ENCODE data around the gene TRPC6.
A peak's percentile ranks its signal among the peaks of the same experiment; 100 is the strongest.
"Not testable (repeated sequence)": the region's sequence is repeated elsewhere in the genome, so short reads cannot be mapped to it uniquely, and the experiment has no call there.

The TRPC6 gene

DNA sequence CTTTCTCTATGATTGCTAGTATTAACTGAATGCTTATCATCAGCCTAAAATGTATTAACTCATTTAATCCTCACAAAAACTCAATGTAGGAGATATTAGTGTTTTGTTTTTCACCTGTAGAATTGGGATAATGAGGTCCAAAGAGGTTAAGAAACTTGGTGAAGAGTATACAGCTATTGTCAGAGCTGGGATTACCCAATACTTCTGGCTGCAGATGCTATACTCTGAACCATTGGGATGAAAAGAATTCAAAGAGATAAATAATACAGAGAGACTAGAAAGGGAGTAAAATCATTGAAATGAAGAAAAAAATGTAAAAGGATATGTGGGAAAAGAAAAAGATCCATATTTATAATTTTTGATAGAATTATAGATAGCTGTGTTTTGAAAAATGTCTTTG is 137.1 kb downstream of the TRPC6 start:
- no peak for DNase-seq

DNA sequence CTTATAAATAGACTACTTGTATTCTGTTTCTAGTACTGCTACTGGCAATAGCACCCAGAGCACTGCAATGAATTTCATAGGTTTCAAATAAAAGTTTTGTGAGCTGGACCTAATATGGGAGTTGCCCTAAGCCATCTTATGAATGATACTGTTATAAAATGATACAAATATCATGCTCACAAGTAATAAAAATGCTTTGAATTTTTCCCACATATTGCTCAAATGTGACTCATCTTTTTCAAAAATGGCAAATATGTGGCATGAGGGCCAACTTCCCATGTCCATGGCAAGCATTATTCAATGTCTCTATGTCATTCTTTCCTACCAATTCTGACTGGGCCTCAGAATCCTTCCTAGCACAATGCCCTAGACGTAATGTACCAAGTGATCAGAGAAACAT is 137.6 kb downstream of the TRPC6 start:
- no peak for DNase-seq

DNA sequence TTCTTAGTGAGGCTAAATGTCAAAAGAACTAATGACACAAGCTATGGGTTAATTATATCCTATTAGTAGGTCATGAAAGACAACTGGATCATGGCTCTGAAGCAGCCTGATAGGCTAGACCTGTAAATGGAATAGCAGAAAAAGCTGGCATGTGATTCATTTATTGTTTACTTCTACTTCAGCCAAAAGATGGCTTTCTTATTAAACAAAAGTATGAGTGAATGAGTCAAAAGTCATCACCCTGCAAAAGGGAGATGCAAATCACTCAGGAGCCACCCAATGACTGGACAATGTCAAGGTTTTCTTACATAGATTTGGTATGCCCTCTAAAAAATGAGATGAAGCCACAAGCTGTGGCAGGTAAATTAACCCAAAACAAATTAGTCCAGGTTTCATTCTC is 138.0 kb downstream of the TRPC6 start:
- DNase-seq: no peak

DNA sequence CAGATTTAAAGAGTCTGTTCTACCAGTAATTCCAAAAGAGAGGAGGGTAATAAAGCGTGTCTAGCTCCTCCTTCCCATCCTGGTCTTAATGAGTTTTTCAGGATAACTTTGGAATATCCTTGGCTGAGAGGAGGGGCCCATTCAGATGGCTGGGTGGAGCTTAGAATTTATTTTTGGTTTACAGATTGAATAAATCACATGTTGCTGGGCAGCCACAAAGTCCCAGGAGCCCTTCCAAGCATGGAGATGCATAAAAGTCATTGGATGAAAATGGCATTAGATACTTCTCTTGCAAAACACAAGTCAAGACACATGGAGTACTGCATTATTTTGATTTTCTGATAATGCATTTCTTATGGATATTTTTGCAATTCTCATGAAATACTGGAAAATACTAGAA is 139.0 kb downstream of the TRPC6 start:
- no peak for DNase-seq

DNA sequence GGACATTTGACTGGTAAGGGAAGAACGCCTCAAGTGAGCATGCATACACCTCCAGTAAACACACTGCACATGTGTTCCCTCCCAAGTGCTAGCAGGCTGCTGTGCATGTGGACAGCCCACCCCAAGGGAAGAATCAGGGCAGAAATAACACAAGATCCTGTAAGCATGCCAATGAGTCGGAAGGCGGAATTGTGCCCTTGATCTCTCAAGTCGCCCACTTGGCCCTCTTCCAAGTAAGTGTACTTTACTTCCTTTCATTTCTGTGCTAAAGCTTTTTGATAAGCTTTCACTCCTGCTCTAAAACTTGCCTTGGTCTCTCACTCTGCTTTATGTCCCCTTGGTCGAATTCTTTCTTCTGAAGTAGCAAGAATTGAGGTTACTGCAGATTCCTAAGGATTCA is 139.6 kb downstream of the TRPC6 start:
- no peak for DNase-seq

DNA sequence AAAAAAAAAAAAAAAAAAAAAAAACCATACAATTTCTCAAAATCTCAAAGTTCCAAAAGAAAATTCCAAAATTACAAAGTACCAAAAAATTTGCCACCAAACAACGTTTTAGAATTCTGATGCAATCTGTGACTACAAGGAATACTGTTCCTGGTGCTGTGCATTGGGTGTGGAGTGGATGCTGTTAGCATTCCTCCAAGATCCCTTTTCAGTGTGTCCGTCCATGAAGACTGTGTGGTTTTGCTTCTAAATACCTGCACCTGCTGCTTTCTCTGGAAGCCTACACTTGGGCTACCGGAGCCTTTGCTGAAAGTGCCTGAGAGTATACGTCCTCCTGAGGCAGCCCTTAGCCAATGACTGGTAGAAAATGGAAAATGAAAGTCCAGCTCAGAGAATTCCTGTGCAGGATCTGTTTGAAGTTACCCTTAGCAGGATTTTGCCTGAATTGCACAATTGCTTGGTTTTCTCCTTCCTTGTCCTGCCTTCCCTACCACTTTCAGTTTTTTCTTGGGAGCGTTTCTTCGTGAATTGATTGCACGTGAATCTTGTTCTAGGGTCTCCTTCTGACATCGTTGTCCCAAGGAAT is 140.8 kb downstream of the TRPC6 start:
- no peak for DNase-seq

DNA sequence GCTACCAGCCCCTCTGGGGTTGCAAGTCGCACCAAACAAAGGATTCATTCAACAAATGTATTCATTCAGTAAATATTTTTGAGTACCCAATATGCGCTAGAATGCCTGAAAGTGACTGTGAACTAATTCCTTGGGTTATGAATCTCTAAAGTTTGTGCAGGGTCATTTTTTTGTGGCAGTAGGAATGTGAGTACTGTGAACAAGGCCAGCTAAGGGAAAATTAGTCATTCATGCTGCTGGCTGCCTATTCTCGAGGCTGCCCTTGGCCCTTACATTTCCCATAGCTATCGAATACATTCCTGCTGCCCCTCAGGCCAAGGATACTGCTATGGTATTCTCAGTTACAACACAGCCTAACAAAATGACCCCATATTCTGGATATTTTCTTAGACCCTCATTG is 141.6 kb downstream of the TRPC6 start:
- no peak for DNase-seq

DNA sequence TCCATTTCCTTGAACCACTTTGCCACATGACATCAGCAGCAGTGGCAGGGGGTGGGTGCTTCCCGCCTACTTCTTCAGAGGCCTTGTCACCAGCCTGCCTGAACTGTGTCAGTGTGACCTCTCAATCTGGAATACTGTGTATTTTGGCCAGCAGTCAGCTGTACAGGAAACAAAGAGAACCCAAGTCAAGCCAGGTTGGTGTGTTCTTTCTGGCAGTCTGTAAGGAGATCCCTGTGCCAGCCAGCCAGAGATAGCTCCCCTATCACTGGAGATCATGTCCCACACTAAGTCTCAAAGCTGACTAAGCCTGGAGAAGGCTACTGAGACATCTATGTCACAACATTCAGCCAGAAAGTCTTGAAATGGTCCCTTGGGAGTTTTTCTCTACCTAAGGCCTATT is 142.1 kb downstream of the TRPC6 start:
- DNase-seq: no peak

DNA sequence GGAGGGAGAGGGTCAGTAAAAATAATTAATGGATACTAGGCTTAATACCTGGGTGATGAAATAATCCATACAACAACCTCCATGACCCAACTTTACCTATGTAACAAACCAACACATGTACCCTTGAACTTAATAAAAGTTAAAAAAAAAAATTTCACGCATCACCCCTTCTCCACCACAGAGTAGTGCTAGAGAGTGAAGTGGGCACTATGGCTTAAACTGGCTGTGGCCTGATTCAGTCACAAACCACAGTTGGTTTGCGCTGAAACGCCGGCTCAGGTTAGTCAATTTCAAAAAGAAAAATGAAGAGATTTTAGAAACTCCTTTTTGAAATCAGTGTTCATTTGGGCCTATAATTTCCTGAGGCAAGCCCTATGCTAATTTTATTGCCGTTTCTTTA is 144.3 kb downstream of the TRPC6 start:
- DNase-seq: no peak

DNA sequence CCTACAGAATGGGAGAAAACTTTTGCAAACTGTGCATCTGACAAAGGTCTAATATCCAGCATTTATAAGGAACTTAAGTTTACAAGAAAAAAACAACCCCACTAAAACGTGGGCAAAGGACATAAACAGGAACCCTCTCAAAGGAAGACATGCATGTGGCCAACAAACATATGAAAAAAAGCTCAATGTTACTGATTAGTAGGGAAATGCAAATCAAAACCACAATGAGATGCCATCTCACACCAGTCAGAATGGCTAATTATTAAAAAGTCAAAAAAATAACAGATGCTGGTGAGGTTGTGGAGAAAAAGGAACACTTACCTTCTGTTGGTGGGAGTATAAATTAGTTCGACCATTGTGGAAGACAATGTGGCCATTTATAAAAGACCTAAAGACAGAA is 145.1 kb downstream of the TRPC6 start:
- DNase-seq: not testable (repeated sequence)

DNA sequence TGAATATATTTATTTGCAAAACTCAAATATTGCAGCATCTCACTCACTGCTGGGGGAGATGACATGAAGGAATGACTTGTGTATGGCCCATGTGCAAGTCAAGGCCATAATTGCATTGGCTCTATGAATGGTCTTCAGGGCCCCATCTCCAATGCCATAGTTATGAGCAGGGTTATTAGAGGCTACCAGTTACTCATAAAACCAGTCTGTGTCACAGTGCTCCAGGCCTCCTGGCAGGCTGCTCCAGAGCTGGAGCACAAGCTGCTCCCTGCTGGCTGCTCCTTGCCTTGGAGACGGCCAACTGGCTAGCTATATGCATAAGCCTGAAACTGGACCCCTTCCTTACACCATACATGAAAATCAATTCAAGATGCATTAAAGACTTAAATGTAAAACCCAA is 145.7 kb downstream of the TRPC6 start:
- DNase-seq: peak in 1 of 2 experiments; percentile 51

DNA sequence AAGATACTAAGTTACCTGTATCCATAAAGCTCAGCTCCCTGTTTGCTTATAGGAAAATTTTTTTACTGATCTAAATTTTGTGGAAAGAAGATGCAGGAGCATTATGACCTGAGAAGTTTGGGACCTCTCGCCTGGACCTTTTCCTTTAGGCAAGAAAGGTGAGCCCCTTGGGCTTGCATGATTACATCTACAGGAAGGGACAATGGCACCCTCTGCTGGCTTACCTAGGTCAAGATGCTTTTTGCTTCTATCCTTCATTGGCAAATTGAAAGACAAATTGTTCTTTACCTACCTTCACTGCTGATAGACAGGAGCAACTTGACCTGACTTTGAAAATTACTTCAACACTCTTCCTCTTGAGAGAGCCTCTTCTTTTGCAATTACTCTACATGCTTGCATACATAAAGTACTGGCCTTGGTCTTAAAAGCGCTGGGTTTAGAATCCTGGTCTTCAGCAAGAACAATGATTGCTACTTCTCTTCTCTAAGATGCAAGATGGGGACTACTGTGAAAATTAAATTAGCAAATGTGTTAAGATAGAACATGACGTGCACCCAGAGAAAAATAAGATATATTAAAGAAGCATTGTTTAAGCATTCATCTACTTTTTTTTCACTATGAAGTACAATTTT is 147.2 kb downstream of the TRPC6 start:
- DNase-seq: peak in 1 of 2 experiments; percentile 60

DNA sequence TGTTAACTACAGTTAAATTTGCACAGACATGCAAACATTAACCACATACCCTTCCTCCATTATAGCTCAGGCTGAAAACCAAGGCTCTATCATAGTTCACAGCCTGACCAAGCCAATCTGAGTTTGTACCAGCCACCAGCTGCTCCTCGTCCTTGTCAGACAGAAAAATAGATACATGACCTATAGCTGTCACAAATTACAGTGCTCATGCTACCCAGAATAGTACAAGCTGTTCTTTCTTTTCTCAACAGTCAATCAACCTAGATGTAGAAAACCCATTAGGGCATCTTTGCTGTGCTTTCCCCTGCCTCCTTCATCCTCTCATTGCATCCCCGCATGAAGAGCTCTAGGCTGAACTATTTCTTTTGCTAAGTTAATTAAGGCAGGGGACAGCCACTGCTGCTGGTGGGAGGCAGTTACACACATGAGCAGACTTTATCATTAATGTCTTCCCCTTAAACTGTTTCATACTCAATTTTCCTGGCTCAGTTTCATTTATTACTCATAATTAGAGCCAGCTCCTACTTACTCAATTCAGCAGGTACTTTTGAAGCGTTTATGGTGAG is 148.3 kb downstream of the TRPC6 start:
- DNase-seq: no peak

DNA sequence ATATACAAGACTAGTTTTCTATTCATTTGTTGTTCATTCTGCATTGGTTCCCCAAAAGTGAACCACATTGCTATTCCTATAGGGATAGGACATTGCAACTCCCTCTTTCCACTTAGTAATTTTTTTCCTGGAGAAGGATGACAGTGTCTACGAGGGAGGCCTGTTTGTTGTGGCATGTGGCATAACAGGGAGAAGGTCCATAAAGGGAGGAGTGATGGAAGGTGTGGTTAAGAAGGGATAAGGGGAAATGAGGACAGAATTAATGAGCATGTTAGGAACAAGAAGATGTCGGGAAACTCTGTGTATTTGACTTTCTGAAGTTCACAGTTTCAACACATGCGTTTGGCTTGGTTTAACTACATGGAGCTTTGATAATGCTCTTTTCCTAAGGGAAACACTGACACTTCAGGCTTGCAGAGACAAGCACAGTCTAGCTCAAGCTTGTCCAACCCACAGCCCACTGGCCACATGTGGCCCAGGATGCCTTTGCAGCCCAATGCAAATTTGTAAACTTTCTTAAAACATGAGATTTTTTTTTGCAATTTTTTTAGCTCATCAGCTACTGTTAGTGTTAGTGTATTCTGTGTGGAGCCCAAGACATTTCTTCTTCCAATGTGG is 149.7 kb downstream of the TRPC6 start:
- DNase-seq: no peak

DNA sequence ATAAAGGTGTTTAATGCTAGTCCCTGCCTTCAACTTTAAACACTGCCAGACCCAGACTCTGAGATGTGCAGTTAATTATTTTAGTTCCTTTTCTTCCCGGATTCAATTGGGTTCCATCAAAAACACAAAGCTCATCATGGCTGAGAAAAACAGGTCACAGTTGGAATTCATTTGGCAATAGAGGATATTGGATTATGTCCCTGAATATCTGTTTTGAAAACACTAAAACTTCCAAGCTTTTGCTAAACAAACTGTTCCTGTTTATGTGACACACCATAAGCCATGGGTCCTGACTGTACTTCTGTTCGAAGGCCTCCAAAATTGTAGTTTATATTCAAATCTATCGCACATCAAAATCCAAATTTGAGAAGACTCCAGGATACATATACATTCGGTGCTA is 150.7 kb downstream of the TRPC6 start:
- DNase-seq: no peak

DNA sequence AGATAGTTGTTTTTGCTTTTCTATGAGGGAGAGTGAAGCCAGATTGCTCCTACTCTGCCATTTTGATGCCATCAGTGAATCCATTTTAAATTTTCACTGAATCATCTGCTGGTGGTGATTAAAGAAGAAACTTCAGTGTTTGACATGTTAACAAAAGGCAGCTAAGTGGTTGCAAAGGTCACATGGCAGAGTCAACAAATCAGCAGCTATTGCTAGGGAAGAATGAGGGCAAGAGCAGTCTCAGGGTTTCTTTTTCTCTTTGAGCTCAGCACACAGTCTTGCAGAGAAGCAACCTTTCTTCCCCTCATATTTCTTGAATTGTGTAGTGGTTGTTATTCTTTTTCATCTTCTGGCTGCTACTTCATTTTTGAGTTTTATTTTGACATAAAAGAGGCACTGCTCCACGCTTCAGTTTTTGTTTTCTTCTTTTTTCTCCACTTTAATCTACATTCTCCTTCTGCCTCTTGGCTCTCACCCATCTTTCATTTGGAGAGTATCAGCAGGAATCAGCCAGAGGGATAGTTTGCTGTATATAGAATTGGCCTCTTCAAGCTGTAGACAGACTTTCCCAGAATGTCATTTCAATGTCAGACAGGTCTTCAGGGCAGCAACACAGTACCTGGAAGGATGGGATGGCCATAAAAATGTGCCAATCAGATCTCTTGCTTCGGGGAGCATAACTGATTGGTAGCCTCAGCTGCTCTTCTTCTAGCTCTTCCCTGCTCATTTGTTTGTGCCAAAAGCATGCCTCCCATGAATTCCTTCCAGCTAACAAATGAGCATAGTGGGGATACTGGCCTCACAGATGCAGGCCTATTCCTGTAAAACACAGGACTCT is 153.9 kb downstream of the TRPC6 start:
- DNase-seq: peak in 1 of 2 experiments; percentile 29

DNA sequence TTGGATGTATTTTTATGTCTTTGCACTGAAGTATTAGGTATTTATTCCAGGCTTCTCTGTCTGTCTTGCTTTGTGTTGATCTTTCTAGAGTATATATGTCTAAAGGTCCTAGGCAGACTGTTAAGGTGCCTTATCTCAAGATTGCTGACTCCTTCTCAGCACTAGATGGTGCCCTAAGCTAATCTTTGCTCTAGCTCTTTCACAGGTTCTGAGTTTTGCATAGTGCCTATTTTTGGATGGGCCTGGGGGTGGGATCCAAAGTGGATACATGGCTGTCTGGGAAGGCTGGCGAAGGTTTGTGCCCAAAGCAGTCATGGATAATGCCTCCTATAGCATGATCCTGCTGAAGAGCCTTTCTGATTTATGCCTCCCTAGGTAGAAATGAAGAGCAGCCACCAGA is 154.9 kb downstream of the TRPC6 start:
- peak in 1 of 2 experiments; percentile 63 for DNase-seq

DNA sequence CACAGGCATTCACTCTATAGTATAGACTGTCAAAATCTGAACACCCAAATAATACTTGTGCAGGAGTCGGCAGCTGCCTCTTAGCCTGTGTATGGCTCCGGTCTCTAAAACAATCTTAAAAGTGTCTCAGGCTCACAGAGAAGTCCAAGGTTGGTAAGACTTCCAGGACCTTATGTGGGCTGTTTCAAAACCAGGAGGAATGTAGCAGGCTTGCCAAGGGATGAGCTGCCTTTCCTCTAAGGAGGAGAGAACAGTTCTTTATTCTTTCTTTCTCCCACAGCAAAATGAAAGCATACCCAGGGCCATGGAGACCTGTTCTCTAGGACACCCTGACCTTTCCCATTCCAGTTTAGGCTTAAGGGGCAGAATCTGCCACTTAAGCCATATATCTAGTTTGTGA is 176.5 kb downstream of the TRPC6 start:
- no peak for DNase-seq

All from NCI-H446 (cell line).